Heart right ventricle (tissue), 16 donors: ENCODE data around the gene PCBD2. TPM values are rescaled to one million over a fixed set of nuclear protein-coding genes. Genes with fewer than 3 reads are reported as not detected.

Experiments
- ATAC-seq, 8 donors: fragments of 200-7000 bp; cut with Tn5 transposase; one replicate each; pipeline ENCODE4 v1.9.1; 2020; ENCODE audit warnings: mild to moderate bottlenecking in 8 of 8, moderate library complexity in 8 of 8, moderate number of reproducible peaks in 1 of 8
- DNase-seq, 2 donors: peaks; one replicate each; pipeline ENCODE4 v3.0.0-alpha.2; 2020
- H3K27ac ChIP-seq, 10 donors: fragments of 200-600 bp; sonication (generic) in 2 of 10; one replicate each; pipeline versions ENCODE4 v1.5.0 to v1.8.0; 2020 to 2022; ENCODE audit warnings: mild to moderate bottlenecking in 3 of 10
- H3K27me3 ChIP-seq, 7 donors: fragments of 200-600 bp; one replicate each; pipeline ENCODE4 v1.8.0; 2021 to 2022; ENCODE audit warnings: mild to moderate bottlenecking in 2 of 7
- H3K36me3 ChIP-seq, 9 donors: fragments of 200-600 bp; sonication (generic) in 1 of 9; one replicate each; pipeline versions ENCODE4 v1.5.0 to v1.8.0; 2020 to 2022; ENCODE audit warnings: mild to moderate bottlenecking in 2 of 9
- H3K4me1 ChIP-seq, 9 donors: fragments of 200-600 bp; sonication (generic) in 1 of 9; one replicate each; pipeline versions ENCODE4 v1.5.0 to v1.8.0; 2020 to 2022; ENCODE audit warnings: mild to moderate bottlenecking in 4 of 9
- H3K4me3 ChIP-seq, 10 donors: fragments of 200-600 bp; sonication (generic) in 2 of 10; one replicate each; pipeline versions ENCODE4 v1.5.0 to v1.8.0; 2020 to 2022; ENCODE audit warnings: mild to moderate bottlenecking in 7 of 10, moderate library complexity in 2 of 10
- H3K9me3 ChIP-seq, 11 donors: fragments of 200-600 bp in 10 of 11; sonication (generic) in 2 of 11; one replicate each; pipeline versions ENCODE4 v1.5.0 to v1.8.0; 2013 to 2022; ENCODE audit warnings: mild to moderate bottlenecking in 2 of 11, control low read depth in 1 of 11, moderate library complexity in 1 of 11
- WGBS, 2 donors: extraction: QIAGEN DNeasy Blood & Tissue Kit; methylation state at CpG; one replicate each; pipeline ENCODE4 v1.1.7; 2013; ENCODE audit warnings: inconsistent platforms in 1 of 2; 5-methylcytosine and 5-hydroxymethylcytosine counted together
- intact Hi-C, 10 donors: fragments of 100-400 bp; cut with DNase I; formaldehyde crosslinking; loops; one replicate each; pipeline versions ENCODE4 v1.11.1 to v1.14.2; 2022
- polyA plus RNA-seq, 2 donors: library from polyadenylated mRNA; stranded (reverse); fragments of 200-250 nt; gene quantifications; one replicate each; pipeline ENCODE4 v1.2.3, GENCODE V29; 2013
- total RNA-seq, 10 donors: library from RNA; stranded (reverse); fragmentation: NEBNext Ultra II Directional in 3 of 10; extraction: Animal tissue kit (Norgen Biotek cat#: 25700) in 3 of 10; gene quantifications; one replicate each; pipeline versions ENCODE4 v1.2.1 to v1.2.4, GENCODE V29; 2021 to 2023
- TF ChIP-seq, protein P1 (sequence below), 9 donors: fragments of 200-600 bp; sonication (generic) in 2 of 9; IDR thresholded peaks; one replicate each; pipeline versions ENCODE4 v1.5.0 to v1.8.0; 2021 to 2022; ENCODE audit warnings: antibody characterized with exemption in 9 of 9, mild to moderate bottlenecking in 5 of 9, moderate library complexity in 1 of 9
- donor health status: Arrhythmogenic right ventricular cardiomyopathy.
- donor health status: ischemic (EF 13 %, LVEDD 7.1; RV severe dilation, severe dysfunction).
- donor health status: healthy with polysubstance abuse.
- donor health status: DM: no; HTN: yes; CAD: no.
- donor health status: DM: no; HTN: no; CAD: no.
- donor health status: ischemic (EF 25% LVEDD 6.9; RV normal size, moderate dysfunction).
- donor health status: ischemic (EF 25% LVEDD 5.7; RV mildly dilated, moderate dysfunction).
- donor health status: healthy.
- donor health status: DM: yes; HTN: yes; CAD: no.
- donor health status: Ischemic cardiomyopathy.
- donor health status: ischemic (EF 35%, LVEDD 5.7; RV mildly dilated, moderate dysfunction).
- donor health status: nonischemic (EF 11% LVEDD 7.7; RV severe dilation, severe dysfunction).
- donor health status: DM: yes; HTN: yes; CAD: no.
- donor health status: PGD.
- donor health status: ischemic (EF 29% LVEDD 5.4; RV normal size, mild dysfunction).
- donor health status: nonischemic (EF 23%, LVEDD 6.1; RV moderate dilation, normal function).

The PCBD2 gene
- total and polyA plus RNA-seq, 12 donors: 6.9 to 36.4 (median 24.5) TPM

DNA sequence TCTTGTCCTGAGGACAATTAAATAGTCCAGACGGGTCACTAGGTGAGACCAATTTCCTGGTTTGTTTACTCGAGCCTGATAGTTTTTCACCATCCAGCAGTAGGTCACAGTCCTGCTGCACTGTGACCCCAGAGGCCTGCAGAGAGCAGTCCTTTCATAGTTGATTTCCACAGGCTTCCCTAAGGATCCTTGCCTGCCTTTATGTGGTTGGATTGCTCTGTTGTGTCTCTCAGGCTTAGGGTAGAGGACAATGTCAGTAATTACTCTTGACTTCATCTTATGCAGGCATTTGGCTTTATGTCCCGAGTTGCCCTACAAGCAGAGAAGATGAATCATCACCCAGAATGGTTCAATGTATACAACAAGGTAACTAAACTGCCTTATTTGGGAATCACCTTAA lies 53.8 kb downstream of the PCBD2 start:
- no peak for ATAC-seq
- WGBS, 2 donors: 66 to 67% methylated on average over 3 of the region's 3 CpGs

DNA sequence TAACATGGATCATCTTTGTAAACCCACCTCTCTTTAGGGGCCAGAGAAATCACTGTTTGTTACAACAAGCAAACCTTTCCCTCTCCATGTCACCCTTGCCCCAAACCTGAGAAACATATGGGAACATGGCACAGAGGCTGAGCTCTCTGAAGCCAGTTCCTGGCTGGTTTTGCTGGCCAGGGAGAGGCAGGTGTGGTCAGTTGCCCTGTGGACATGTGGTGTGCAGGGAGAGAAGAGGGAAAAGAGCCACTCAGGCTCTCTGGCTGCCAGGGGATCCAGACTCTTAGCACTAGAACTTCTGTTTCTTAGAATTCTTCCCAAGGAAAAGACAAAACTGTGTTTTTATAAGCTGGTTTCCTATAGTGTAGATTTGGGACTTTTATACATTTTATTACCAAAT lies 58.2 kb downstream of the PCBD2 start:
- no peaks in the 10 kb centered on the region for H3K27me3 ChIP-seq

More for the DNA sequence above, 53.8 kb downstream of the PCBD2 start:
- DNase-seq: no peak
- Histone ChIP-seq H3K4me1 (peaks cover 0 to 6% (median 0%) of the 10 kb centered on the region in 9 donors), H3K4me3 (no peak overlapping the region), H3K9me3 (peaks cover 0 to 14% (median 11%) of the 10 kb centered on the region in 11 donors), H3K27me3 (no peaks in the 10 kb centered on the region), H3K36me3 (peaks cover 0 to 52% (median 12%) of the 10 kb centered on the region in 9 donors), H3K27ac (no peak overlapping the region)
- intact Hi-C loops: no loop called here
- TF ChIP-seq, protein P1, sequence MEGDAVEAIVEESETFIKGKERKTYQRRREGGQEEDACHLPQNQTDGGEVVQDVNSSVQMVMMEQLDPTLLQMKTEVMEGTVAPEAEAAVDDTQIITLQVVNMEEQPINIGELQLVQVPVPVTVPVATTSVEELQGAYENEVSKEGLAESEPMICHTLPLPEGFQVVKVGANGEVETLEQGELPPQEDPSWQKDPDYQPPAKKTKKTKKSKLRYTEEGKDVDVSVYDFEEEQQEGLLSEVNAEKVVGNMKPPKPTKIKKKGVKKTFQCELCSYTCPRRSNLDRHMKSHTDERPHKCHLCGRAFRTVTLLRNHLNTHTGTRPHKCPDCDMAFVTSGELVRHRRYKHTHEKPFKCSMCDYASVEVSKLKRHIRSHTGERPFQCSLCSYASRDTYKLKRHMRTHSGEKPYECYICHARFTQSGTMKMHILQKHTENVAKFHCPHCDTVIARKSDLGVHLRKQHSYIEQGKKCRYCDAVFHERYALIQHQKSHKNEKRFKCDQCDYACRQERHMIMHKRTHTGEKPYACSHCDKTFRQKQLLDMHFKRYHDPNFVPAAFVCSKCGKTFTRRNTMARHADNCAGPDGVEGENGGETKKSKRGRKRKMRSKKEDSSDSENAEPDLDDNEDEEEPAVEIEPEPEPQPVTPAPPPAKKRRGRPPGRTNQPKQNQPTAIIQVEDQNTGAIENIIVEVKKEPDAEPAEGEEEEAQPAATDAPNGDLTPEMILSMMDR (IDR thresholded peaks at IDR 0.05): no peak

DNA sequence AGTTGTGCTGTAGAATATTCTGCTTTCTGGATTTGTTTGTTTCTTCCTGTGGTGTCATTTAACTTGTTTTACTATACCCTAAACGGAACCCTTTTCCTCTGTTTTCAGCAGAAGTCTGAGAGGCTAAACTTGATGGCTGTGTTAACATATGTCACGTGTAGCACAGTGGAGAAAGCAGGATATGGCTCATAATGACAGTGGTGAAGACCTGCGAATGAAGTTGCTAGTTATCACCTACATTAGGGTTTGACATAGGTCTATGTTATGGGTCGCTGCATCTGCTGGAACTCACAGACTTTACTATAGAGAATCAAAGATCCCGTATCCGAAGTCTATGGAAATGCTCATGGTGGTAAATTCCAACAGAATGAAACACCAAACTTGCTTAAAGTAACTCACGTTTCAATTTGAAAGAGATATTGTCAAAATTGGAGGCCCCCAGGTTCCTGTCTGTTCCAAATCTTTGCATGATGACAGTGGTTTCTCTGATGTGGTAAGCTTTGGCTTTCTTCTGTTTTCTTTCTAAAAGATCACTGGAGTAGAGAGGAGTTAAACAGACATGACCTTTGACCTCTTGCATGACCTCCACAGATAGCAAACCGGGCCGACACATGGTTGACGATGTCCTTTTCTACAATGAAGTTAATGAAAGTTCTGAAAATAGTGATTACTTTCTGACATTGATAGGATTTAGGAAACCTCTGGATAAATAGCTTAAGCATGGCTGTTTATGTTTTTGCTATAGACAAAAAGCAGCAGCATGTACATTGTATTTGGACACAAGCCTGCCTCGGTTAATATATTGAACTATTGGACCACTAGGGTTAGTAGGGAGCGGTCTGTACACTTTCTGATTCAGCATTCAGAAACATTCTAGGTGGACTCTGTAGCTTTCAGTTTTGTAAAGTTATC lies 59.7 kb downstream of the PCBD2 start:
- no peak overlapping the region for H3K4me3 ChIP-seq
- no peak overlapping the region for H3K27ac ChIP-seq
- DNase-seq (no peak), ATAC-seq (no peak)
- no peaks in the 10 kb centered on the region for H3K9me3 ChIP-seq
- intact Hi-C loops: no loop called here
- no peaks in the 10 kb centered on the region for H3K4me1 ChIP-seq
- peaks cover 0 to 56% (median 19%) of the 10 kb centered on the region in 9 donors for H3K36me3 ChIP-seq
- WGBS, 2 donors: 88 to 89% methylated on average over 12 of the region's 12 CpGs
- TF ChIP-seq, protein P1 (IDR thresholded peaks at IDR 0.05): no peak
- no peaks in the 10 kb centered on the region for H3K27me3 ChIP-seq

More for the DNA sequence above, 58.2 kb downstream of the PCBD2 start:
- ATAC-seq (no peak), DNase-seq (no peak)
- TF ChIP-seq, protein P1 (IDR thresholded peaks at IDR 0.05): no peak
- H3K9me3 ChIP-seq: no peaks in the 10 kb centered on the region
- no peak overlapping the region for H3K4me3 ChIP-seq
- intact Hi-C loops: no loop called here
- peaks cover 0 to 5% (median 0%) of the 10 kb centered on the region in 9 donors for H3K4me1 ChIP-seq
- peaks cover 0 to 71% (median 19%) of the 10 kb centered on the region in 9 donors for H3K36me3 ChIP-seq
- no peak overlapping the region for H3K27ac ChIP-seq

DNA sequence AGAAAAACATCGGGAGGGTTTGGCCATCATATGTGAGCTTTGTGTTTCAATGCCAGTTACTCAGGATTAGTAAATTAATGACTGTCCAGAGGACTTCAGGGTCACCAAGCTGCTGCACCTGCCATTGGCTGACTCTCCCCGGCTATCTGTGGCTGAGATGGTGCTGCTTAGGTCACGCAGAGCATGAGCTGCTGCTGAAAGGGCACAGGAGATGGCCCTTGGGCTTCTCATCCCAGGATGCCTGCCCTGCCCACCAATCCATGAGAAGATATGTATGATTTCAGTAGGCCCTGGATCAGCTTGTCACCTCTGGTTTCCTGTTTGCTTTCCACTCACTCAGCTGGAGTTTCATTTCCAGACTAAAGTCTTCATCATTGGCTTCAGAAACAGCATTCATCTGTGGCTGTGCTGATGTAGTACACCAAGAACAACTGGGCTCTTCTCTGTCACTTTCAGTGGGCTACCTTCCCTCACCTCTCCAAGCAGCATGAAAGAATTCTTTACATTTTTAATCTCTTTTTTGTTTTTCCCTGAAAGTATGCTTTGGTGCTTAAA lies 60.4 kb downstream of the PCBD2 start:
- ATAC-seq: no peak
- peaks cover 0 to 52% (median 18%) of the 10 kb centered on the region in 9 donors for H3K36me3 ChIP-seq
- WGBS, 2 donors: 83 to 85% methylated on average over 3 of the region's 3 CpGs

More for the DNA sequence above, 60.4 kb downstream of the PCBD2 start:
- no peak for DNase-seq
- H3K4me3 ChIP-seq: no peak overlapping the region
- H3K27me3 ChIP-seq: no peaks in the 10 kb centered on the region
- H3K9me3 ChIP-seq: no peaks in the 10 kb centered on the region
- H3K4me1 ChIP-seq: no peaks in the 10 kb centered on the region
- intact Hi-C loops: no loop called here
- no peak overlapping the region for H3K27ac ChIP-seq
- TF ChIP-seq, protein P1 (IDR thresholded peaks at IDR 0.05): no peak
